PC-9 (cell line): ENCODE measurements around the gene GHR. TPM values are rescaled to one million over a fixed set of nuclear protein-coding genes. Genes with fewer than 3 reads are reported as not detected.

Experiments
- BruUV-seq: library from RNA; stranded (reverse); fragments of 400-500 nt; replicated peaks from 2 replicates; lab custom pipeline; 2021; lab: Mats Ljungman, UMichigan
- CTCF ChIA-PET: fragments of 300-600 bp; sonication (Branson Sonifier 250); formaldehyde crosslinking; loops from one replicate; lab custom pipeline; 2022; ENCODE audit warnings: antibody characterized with exemption; lab: Charles Lee
- POLR2A ChIA-PET: fragments of 300-600 bp; sonication (Branson Sonifier 250); formaldehyde crosslinking; loops from one replicate; lab custom pipeline; 2022; ENCODE audit warnings: antibody characterized with exemption; ENCODE audit not compliant: unreplicated experiment; lab: Charles Lee
- DNase-seq, 2 experiments: peaks; one replicate each; pipeline versions ENCODE4 v3.0.0 to v3.0.0-alpha.2; 2015 to 2022; ENCODE audit warnings: mixed read lengths in 1 of 2
- H2AFZ ChIP-seq: fragments of 200-600 bp; sonication (generic); 2 replicates; pipeline ENCODE4 v1.8.1; 2017; ENCODE audit warnings: antibody characterized with exemption
- H3F3A ChIP-seq: fragments of 200-600 bp; sonication (generic); 2 replicates; pipeline ENCODE4 v1.8.1; 2017; ENCODE audit warnings: antibody characterized with exemption, mild to moderate bottlenecking, low read depth; ENCODE audit not compliant: insufficient read depth
- H3K27ac ChIP-seq: fragments of 200-600 bp; sonication (generic); 2 replicates; pipeline ENCODE4 v1.6.1; 2016; ENCODE audit warnings: mixed run types
- H3K27me3 ChIP-seq: fragments of 200-600 bp; sonication (generic); 2 replicates; pipeline ENCODE4 v1.6.1; 2016; ENCODE audit warnings: low read depth, mixed run types; ENCODE audit not compliant: insufficient read depth
- H3K36me3 ChIP-seq: fragments of 200-600 bp; sonication (generic); 2 replicates; pipeline ENCODE4 v1.6.1; 2016; ENCODE audit warnings: low read depth, mixed run types
- H3K4me1 ChIP-seq: fragments of 200-600 bp; sonication (generic); replicated peaks from 2 replicates; pipeline ENCODE4 v1.6.1; 2016; ENCODE audit warnings: mixed run types; ENCODE audit not compliant: insufficient read depth
- H3K4me2 ChIP-seq: fragments of 200-600 bp; sonication (generic); 2 replicates; pipeline ENCODE4 v1.6.1; 2017; ENCODE audit warnings: mixed run types
- H3K4me3 ChIP-seq: fragments of 200-600 bp; sonication (generic); 2 replicates; pipeline ENCODE4 v1.6.1; 2016; ENCODE audit warnings: mixed run types
- H3K79me2 ChIP-seq: fragments of 200-600 bp; sonication (generic); 2 replicates; pipeline ENCODE4 v1.6.1; 2017; ENCODE audit warnings: low read depth, mixed run types
- H3K9me2 ChIP-seq: fragments of 200-600 bp; sonication (generic); 2 replicates; pipeline ENCODE4 v1.8.1; 2017; ENCODE audit warnings: mild to moderate bottlenecking; ENCODE audit not compliant: insufficient read depth
- H3K9me3 ChIP-seq: fragments of 200-600 bp; sonication (generic); 2 replicates; pipeline ENCODE4 v1.8.1; 2016; ENCODE audit warnings: low read depth; ENCODE audit not compliant: insufficient read depth
- H4K20me1 ChIP-seq: fragments of 200-600 bp; sonication (generic); 2 replicates; pipeline ENCODE4 v1.8.1; 2017; ENCODE audit not compliant: insufficient read depth
- EZH2 ChIP-seq: fragments of 200-600 bp; sonication (generic); IDR thresholded peaks from 2 replicates; pipeline ENCODE4 v1.8.0; 2017; ENCODE audit warnings: antibody characterized with exemption, low read depth
- intact Hi-C: fragments of 100-400 bp; cut with micrococcal nuclease; formaldehyde crosslinking; loops from one replicate; pipeline ENCODE4 v1.10.0; 2022; ENCODE audit not compliant: unreplicated experiment
- total RNA-seq: library from RNA; stranded (reverse); gene quantifications from 2 replicates; pipeline ENCODE4 v1.2.3, GENCODE V29; 2021
- TF ChIP-seq, protein P1 (sequence below): fragments of 200-600 bp; sonication (generic); conservative IDR thresholded peaks from 2 replicates; pipeline ENCODE4 v1.6.1; 2017; ENCODE audit warnings: mixed run types, antibody characterized with exemption, mild to moderate bottlenecking, moderate library complexity

The GHR gene
- total RNA-seq, 1 experiment from 2014 or later: not detected

DNA sequence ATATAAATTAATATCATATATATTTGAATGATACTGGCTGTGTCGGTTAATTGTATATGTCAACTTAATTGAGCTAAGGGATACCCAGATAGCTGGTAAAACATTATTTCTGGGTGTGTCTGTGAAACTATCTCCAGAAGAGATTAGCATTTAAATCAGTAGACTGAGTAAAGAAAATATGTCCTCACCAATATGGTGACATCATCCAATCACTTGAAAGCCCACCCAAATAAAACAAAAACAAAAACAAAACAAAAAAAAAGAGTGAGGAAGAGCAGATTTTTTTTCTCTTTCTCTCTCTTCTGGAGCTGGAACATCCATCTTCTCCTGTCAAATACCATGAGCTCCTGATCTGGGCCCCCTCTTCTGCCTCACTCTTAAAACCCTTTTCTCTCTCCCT, 317.7 kb downstream of the GHR start:
- H3K4me2 ChIP-seq: no peak overlapping the region
- no peak for TF ChIP-seq EZH2
- TF ChIP-seq, protein P1, sequence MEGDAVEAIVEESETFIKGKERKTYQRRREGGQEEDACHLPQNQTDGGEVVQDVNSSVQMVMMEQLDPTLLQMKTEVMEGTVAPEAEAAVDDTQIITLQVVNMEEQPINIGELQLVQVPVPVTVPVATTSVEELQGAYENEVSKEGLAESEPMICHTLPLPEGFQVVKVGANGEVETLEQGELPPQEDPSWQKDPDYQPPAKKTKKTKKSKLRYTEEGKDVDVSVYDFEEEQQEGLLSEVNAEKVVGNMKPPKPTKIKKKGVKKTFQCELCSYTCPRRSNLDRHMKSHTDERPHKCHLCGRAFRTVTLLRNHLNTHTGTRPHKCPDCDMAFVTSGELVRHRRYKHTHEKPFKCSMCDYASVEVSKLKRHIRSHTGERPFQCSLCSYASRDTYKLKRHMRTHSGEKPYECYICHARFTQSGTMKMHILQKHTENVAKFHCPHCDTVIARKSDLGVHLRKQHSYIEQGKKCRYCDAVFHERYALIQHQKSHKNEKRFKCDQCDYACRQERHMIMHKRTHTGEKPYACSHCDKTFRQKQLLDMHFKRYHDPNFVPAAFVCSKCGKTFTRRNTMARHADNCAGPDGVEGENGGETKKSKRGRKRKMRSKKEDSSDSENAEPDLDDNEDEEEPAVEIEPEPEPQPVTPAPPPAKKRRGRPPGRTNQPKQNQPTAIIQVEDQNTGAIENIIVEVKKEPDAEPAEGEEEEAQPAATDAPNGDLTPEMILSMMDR: no peak
- no peak overlapping the region for H2AFZ ChIP-seq
- no peaks in the 10 kb centered on the region for H3K9me2 ChIP-seq
- POLR2A ChIA-PET: interaction anchor here (0.7 kb wide), 1 partner anchor 714 kb away, joined by 5 read pairs; no protein-coding TSS in a partner anchor
- H3K4me1 ChIP-seq: no peaks in the 10 kb centered on the region
- H3K4me3 ChIP-seq: no peak overlapping the region
- H3F3A ChIP-seq: no peaks in the 10 kb centered on the region
- no peaks in the 10 kb centered on the region for H3K36me3 ChIP-seq
- H3K27ac ChIP-seq: no peak overlapping the region
- CTCF ChIA-PET: no interaction called here
- H3K9me3 ChIP-seq: no peaks in the 10 kb centered on the region
- no peaks in the 10 kb centered on the region for H3K79me2 ChIP-seq
- DNase-seq: no peak
- H4K20me1 ChIP-seq: no peaks in the 10 kb centered on the region
- intact Hi-C loops: no loop called here
- BruUV-seq: no TSS peak
- H3K27me3 ChIP-seq: no peaks in the 10 kb centered on the region

DNA sequence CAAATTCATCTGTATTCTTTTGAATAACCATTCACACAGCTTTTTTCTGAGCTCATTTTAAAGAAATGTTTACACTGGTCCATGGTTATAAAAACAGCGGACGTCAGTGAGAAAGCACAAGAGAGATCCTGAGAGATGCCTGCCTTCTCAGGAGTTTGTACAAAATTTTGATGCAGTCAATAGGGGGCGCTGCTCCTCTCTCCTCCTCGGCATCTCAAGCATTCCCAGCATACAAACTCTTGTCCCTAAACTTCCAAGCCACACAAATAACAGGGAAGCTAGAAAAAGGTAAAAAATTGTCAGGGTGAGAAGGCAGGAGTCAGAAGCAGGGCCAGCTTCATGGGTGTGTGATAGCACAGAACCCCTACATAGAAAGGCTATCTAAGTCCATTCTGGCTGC, 322.2 kb downstream of the GHR start:
- H3K27ac ChIP-seq: no peak overlapping the region
- peak in 1 of 2 experiments; percentile 14 for DNase-seq
- H3K4me3 ChIP-seq: no peak overlapping the region
- H3K9me2 ChIP-seq: no peaks in the 10 kb centered on the region
- CTCF ChIA-PET: no interaction called here
- H3K36me3 ChIP-seq: no peaks in the 10 kb centered on the region
- H3F3A ChIP-seq: no peaks in the 10 kb centered on the region
- TF ChIP-seq, protein P1: peak; percentile 69
- no peak for TF ChIP-seq EZH2
- no peaks in the 10 kb centered on the region for H3K9me3 ChIP-seq
- BruUV-seq: no TSS peak
- no peaks in the 10 kb centered on the region for H3K4me1 ChIP-seq
- no peak overlapping the region for H2AFZ ChIP-seq
- POLR2A ChIA-PET: interaction anchor here (0.5 kb wide), 1 partner anchor 1529 kb away, joined by 3 read pairs; no protein-coding TSS in a partner anchor
- H3K4me2 ChIP-seq: no peak overlapping the region
- no peaks in the 10 kb centered on the region for H3K27me3 ChIP-seq
- no peaks in the 10 kb centered on the region for H4K20me1 ChIP-seq
- no peaks in the 10 kb centered on the region for H3K79me2 ChIP-seq
- intact Hi-C loops: no loop called here

GRCh38 chr5:42745856-42746255, 322.6 kb downstream of the GHR start:
- no peak overlapping the region for H3K4me2 ChIP-seq
- CTCF ChIA-PET: no interaction called here
- H4K20me1 ChIP-seq: no peaks in the 10 kb centered on the region
- no peaks in the 10 kb centered on the region for H3K9me3 ChIP-seq
- no peaks in the 10 kb centered on the region for H3K9me2 ChIP-seq
- no peak overlapping the region for H2AFZ ChIP-seq
- BruUV-seq: no TSS peak
- DNase-seq: no peak
- no peak for TF ChIP-seq EZH2
- TF ChIP-seq, protein P1: no peak
- no peaks in the 10 kb centered on the region for H3K36me3 ChIP-seq
- no peaks in the 10 kb centered on the region for H3K27me3 ChIP-seq
- no peaks in the 10 kb centered on the region for H3K79me2 ChIP-seq
- intact Hi-C loops: no loop called here
- no peaks in the 10 kb centered on the region for H3K4me1 ChIP-seq
- no peak overlapping the region for H3K4me3 ChIP-seq
- POLR2A ChIA-PET: no interaction called here
- no peaks in the 10 kb centered on the region for H3F3A ChIP-seq
- no peak overlapping the region for H3K27ac ChIP-seq
